ENCODE data around the gene PRDM10.

PRDM10 gene

DNA sequence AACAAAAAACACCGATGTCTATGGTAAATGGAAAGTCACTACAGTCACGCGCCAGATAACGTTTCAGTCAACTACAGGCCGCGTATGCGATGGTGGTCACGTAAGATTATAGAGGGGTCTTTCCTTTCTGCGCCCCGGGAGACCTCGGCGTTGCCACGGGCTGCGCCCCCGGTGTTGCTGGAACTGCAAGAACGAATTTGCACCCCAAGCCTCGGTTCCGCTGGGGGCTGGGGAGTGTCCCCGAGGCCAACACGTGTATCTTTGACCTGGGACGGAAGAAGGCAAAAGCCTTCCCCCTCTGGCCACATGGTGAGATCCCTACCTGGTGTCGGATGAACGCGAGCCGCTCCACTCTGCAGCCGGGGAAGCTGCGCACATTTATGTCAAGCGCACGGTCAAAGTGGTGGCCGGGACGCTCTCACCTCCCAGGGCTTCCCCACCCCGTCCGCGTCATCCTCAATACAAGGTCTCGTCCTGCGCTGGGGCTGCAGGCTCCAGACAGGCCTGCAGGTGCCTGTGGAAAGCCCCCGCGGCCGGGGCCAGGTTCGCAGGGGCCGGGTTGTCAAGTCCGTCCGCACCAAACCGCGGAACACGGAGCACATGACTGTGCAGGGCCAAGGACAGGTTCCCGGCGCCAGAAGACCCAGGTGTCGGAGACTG, 37.8 kb upstream of the PRDM10 start:
- Histone ChIP-seq H3K27ac (ENCODE audit: low read length, poor library complexity, severe bottlenecking) (no peak overlapping the region), H2AFZ (ENCODE audit: low read depth, low read length) (no peak overlapping the region), H3K36me3 (ENCODE audit: control insufficient read depth in 1 of 2, insufficient read depth in 2 of 2, low read depth in 1 of 2, low read length in 2 of 2) (no peaks in the 10 kb centered on the region), H3K27me3 (ENCODE audit: control insufficient read depth in 1 of 2, insufficient read depth in 1 of 2, low read length in 2 of 2) (no peaks in the 10 kb centered on the region), H3K9ac (ENCODE audit: low read length) (no peak overlapping the region), H3K4me1 (ENCODE audit: control insufficient read depth, insufficient read depth, low read depth, low read length) (peaks cover 18% of the 10 kb centered on the region), H2BK15ac (ENCODE audit: low read depth, poor library complexity, severe bottlenecking) (no peak overlapping the region), H3K4ac (ENCODE audit: low read depth in 1 of 2, low read length in 2 of 2) (no peak overlapping the region), H2BK5ac (ENCODE audit: low read depth, low read length, poor library complexity, severe bottlenecking) (no peak overlapping the region), H3K79me1 (replicated peaks; ENCODE audit: low read length, poor library complexity, severe bottlenecking) (no peaks in the 10 kb centered on the region), H3K18ac (ENCODE audit: low read depth in 1 of 2, low read length in 2 of 2) (no peak overlapping the region), H3K9me3 (ENCODE audit: control insufficient read depth, low read length) (no peaks in the 10 kb centered on the region), H4K8ac (ENCODE audit: low read length) (no peak overlapping the region), H3K4me3 (ENCODE audit: insufficient read depth in 1 of 2, low read depth in 1 of 2, low read length in 2 of 2) (no peak overlapping the region), H2AK5ac (ENCODE audit: low read length, severe bottlenecking) (peak overlapping the region; percentile 6), H4K91ac (ENCODE audit: low read length) (no peak overlapping the region), H2BK12ac (ENCODE audit: low read length in 2 of 2) (no peak overlapping the region), H3K23ac (ENCODE audit: low read length in 2 of 2) (no peak overlapping the region), H3K14ac (ENCODE audit: low read length in 2 of 2) (no peak overlapping the region), H3K4me2 (ENCODE audit: low read length, poor library complexity, severe bottlenecking) (no peak overlapping the region), H2BK120ac (ENCODE audit: low read depth, low read length) (no peak overlapping the region)
- DNase-seq = no peak
- WGBS = 96% methylated on average over 49 of the region's 49 CpGs

DNA sequence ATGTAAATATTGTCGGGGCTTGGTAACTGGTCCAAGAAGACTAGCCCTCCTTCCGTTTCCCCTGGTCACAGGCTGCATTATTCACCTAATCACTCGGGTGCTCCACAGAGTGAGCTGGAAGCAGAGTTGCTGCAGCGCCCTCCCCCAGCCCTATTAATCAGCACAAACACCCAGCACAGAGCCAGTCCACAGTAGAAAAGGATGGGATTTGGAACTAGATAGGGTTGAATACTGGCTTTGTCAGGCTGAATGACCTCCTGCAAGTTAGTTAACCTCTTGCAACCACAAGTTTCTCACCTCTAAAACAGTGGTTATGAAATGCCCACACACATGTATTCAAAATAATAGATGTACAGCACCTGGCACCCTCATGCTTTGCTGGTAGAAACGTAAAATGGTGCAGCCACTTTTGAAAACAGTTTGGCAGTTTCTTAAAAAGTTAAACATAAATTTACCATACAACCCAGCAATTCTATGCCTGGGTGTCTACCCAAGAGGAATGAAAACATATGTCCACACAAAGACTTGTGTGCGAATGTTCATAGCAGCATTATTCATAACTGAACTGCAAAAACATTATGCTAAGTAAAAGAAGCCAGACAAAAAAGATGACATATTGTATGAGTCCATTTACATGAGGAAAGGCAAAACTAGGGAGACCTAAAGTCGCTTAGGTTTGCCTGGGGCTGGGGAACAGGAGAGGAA, 35.4 kb upstream of the PRDM10 start:
- Histone ChIP-seq H4K8ac (ENCODE audit: low read length) (no peak overlapping the region), H2BK5ac (ENCODE audit: low read depth, low read length, poor library complexity, severe bottlenecking) (peak overlapping the region; percentile 33), H3K4me1 (ENCODE audit: control insufficient read depth, insufficient read depth, low read depth, low read length) (peaks cover 17% of the 10 kb centered on the region), H2BK12ac (ENCODE audit: low read length in 2 of 2) (no peak overlapping the region), H3K4me3 (ENCODE audit: insufficient read depth in 1 of 2, low read depth in 1 of 2, low read length in 2 of 2) (no peak overlapping the region), H2BK15ac (ENCODE audit: low read depth, poor library complexity, severe bottlenecking) (no peak overlapping the region), H3K14ac (ENCODE audit: low read length in 2 of 2) (no peak overlapping the region), H3K23ac (ENCODE audit: low read length in 2 of 2) (no peak overlapping the region), H2BK120ac (ENCODE audit: low read depth, low read length) (no peak overlapping the region), H3K27ac (ENCODE audit: low read length, poor library complexity, severe bottlenecking) (peak overlapping the region; percentile 58), H3K9ac (ENCODE audit: low read length) (peak overlapping the region; percentile 26), H3K4ac (ENCODE audit: low read depth in 1 of 2, low read length in 2 of 2) (no peak overlapping the region), H3K27me3 (ENCODE audit: control insufficient read depth in 1 of 2, insufficient read depth in 1 of 2, low read length in 2 of 2) (no peaks in the 10 kb centered on the region), H3K79me1 (replicated peaks; ENCODE audit: low read length, poor library complexity, severe bottlenecking) (no peaks in the 10 kb centered on the region), H3K36me3 (ENCODE audit: control insufficient read depth in 1 of 2, insufficient read depth in 2 of 2, low read depth in 1 of 2, low read length in 2 of 2) (peaks cover 0 to under 1% of the 10 kb centered on the region in 2 experiments), H4K91ac (ENCODE audit: low read length) (no peak overlapping the region), H3K18ac (ENCODE audit: low read depth in 1 of 2, low read length in 2 of 2) (no peak overlapping the region), H2AK5ac (ENCODE audit: low read length, severe bottlenecking) (no peak overlapping the region), H3K9me3 (ENCODE audit: control insufficient read depth, low read length) (no peaks in the 10 kb centered on the region), H2AFZ (ENCODE audit: low read depth, low read length) (no peak overlapping the region), H3K4me2 (ENCODE audit: low read length, poor library complexity, severe bottlenecking) (peak overlapping the region; percentile 11)
- no peak for DNase-seq
- WGBS = 88% methylated on average over 3 of the region's 7 CpGs

DNA sequence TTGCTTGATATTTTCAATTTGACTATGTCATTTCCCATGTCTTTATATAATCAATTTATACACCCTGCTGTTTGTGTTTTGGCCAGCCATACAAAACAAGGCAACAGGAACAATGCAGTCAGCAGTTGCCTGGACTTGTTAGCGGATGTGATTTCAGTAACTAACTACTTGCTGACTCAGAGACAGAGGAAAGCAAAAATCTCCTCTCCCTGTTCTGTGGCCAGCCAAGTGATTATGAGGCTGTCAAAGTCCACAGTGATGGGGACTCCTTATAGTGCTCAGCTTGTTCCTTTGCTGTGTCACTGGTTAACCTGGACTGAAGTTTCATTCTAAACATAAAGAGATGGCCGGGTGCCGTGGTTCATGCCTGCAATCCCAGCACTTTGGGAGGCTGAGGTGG, 34.4 kb upstream of the PRDM10 start:
- Histone ChIP-seq H2BK120ac (ENCODE audit: low read depth, low read length) (no peak overlapping the region), H2BK15ac (ENCODE audit: low read depth, poor library complexity, severe bottlenecking) (no peak overlapping the region), H3K4me2 (ENCODE audit: low read length, poor library complexity, severe bottlenecking) (no peak overlapping the region), H3K27ac (ENCODE audit: low read length, poor library complexity, severe bottlenecking) (peak overlapping the region; percentile 33), H2AFZ (ENCODE audit: low read depth, low read length) (no peak overlapping the region), H3K4ac (ENCODE audit: low read depth in 1 of 2, low read length in 2 of 2) (no peak overlapping the region), H3K18ac (ENCODE audit: low read depth in 1 of 2, low read length in 2 of 2) (peak overlapping the region in 1 of 2 experiments; percentile 21), H2AK5ac (ENCODE audit: low read length, severe bottlenecking) (no peak overlapping the region), H3K9me3 (ENCODE audit: control insufficient read depth, low read length) (no peaks in the 10 kb centered on the region), H2BK12ac (ENCODE audit: low read length in 2 of 2) (no peak overlapping the region), H3K36me3 (ENCODE audit: control insufficient read depth in 1 of 2, insufficient read depth in 2 of 2, low read depth in 1 of 2, low read length in 2 of 2) (peaks cover 0 to 3% of the 10 kb centered on the region in 2 experiments), H3K4me1 (ENCODE audit: control insufficient read depth, insufficient read depth, low read depth, low read length) (peaks cover 10% of the 10 kb centered on the region), H3K4me3 (ENCODE audit: insufficient read depth in 1 of 2, low read depth in 1 of 2, low read length in 2 of 2) (no peak overlapping the region), H4K91ac (ENCODE audit: low read length) (no peak overlapping the region), H3K79me1 (replicated peaks; ENCODE audit: low read length, poor library complexity, severe bottlenecking) (no peaks in the 10 kb centered on the region), H3K23ac (ENCODE audit: low read length in 2 of 2) (no peak overlapping the region), H2BK5ac (ENCODE audit: low read depth, low read length, poor library complexity, severe bottlenecking) (no peak overlapping the region), H3K27me3 (ENCODE audit: control insufficient read depth in 1 of 2, insufficient read depth in 1 of 2, low read length in 2 of 2) (no peaks in the 10 kb centered on the region), H3K9ac (ENCODE audit: low read length) (peak overlapping the region; percentile 43), H4K8ac (ENCODE audit: low read length) (no peak overlapping the region), H3K14ac (ENCODE audit: low read length in 2 of 2) (no peak overlapping the region)
- WGBS = 83% methylated on average over 3 of the region's 3 CpGs
- peak; percentile 56 for DNase-seq

DNA sequence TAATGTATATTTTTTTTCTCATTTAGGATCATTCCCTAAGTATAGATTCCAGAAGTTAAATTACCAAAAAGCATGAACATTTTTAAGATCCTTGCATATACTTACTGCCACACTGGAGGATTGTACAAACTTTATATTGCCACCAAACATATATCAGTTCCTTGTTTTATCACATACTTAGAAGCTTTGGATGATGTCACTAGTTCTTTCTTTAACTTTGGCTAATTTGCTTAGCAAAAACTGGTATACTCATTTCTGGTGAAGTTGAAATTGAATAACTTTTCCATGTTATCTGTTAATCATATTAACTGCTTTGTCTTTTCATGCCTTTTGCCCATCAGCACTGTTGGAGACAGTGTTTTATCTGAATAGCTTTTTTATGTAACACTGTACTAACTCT, 31.6 kb upstream of the PRDM10 start:
- no peak overlapping the region for H4K91ac ChIP-seq (ENCODE audit: low read length)

More for the DNA sequence above, 31.6 kb upstream of the PRDM10 start:
- Histone ChIP-seq H3K36me3 (ENCODE audit: control insufficient read depth in 1 of 2, insufficient read depth in 2 of 2, low read depth in 1 of 2, low read length in 2 of 2) (peaks cover 0 to 3% of the 10 kb centered on the region in 2 experiments), H3K18ac (ENCODE audit: low read depth in 1 of 2, low read length in 2 of 2) (no peak overlapping the region), H3K27ac (ENCODE audit: low read length, poor library complexity, severe bottlenecking) (no peak overlapping the region), H3K4me1 (ENCODE audit: control insufficient read depth, insufficient read depth, low read depth, low read length) (peaks cover 12% of the 10 kb centered on the region), H3K4ac (ENCODE audit: low read depth in 1 of 2, low read length in 2 of 2) (no peak overlapping the region), H3K14ac (ENCODE audit: low read length in 2 of 2) (no peak overlapping the region), H2BK5ac (ENCODE audit: low read depth, low read length, poor library complexity, severe bottlenecking) (no peak overlapping the region), H3K23ac (ENCODE audit: low read length in 2 of 2) (no peak overlapping the region), H3K79me1 (replicated peaks; ENCODE audit: low read length, poor library complexity, severe bottlenecking) (no peaks in the 10 kb centered on the region), H3K4me3 (ENCODE audit: insufficient read depth in 1 of 2, low read depth in 1 of 2, low read length in 2 of 2) (no peak overlapping the region), H2BK15ac (ENCODE audit: low read depth, poor library complexity, severe bottlenecking) (no peak overlapping the region), H2AFZ (ENCODE audit: low read depth, low read length) (no peak overlapping the region), H2AK5ac (ENCODE audit: low read length, severe bottlenecking) (no peak overlapping the region), H3K4me2 (ENCODE audit: low read length, poor library complexity, severe bottlenecking) (no peak overlapping the region), H3K9me3 (ENCODE audit: control insufficient read depth, low read length) (no peaks in the 10 kb centered on the region), H2BK120ac (ENCODE audit: low read depth, low read length) (no peak overlapping the region), H3K27me3 (ENCODE audit: control insufficient read depth in 1 of 2, insufficient read depth in 1 of 2, low read length in 2 of 2) (no peaks in the 10 kb centered on the region), H4K8ac (ENCODE audit: low read length) (no peak overlapping the region), H3K9ac (ENCODE audit: low read length) (no peak overlapping the region), H2BK12ac (ENCODE audit: low read length in 2 of 2) (no peak overlapping the region)
- DNase-seq = no peak

Data from mesenchymal stem cell (in vitro differentiated cells and primary cell).